MM.1S (cell line): Measurements from ENCODE around the gene METAP1D.

Source experiments
- EZH2 ChIP-seq: fragments of 300-600 bp; sonication (generic); optimal IDR thresholded peaks from 2 replicates; pipeline ENCODE3; 2017; ENCODE audit warnings: low read depth, mild to moderate bottlenecking, antibody characterized with exemption, low read length, mixed read lengths
- EZH2phosphoT487 ChIP-seq: fragments of 300-600 bp; sonication (generic); IDR thresholded peaks from 2 replicates; pipeline ENCODE4 v1.6.1; 2018; ENCODE audit warnings: antibody characterized with exemption, low read length
- TF ChIP-seq, protein P1 (sequence below): fragments of 300-600 bp; sonication (generic); IDR thresholded peaks from 2 replicates; pipeline ENCODE4 v1.5.1; 2016; ENCODE audit warnings: antibody characterized with exemption, low read length, mixed read lengths

DNA sequence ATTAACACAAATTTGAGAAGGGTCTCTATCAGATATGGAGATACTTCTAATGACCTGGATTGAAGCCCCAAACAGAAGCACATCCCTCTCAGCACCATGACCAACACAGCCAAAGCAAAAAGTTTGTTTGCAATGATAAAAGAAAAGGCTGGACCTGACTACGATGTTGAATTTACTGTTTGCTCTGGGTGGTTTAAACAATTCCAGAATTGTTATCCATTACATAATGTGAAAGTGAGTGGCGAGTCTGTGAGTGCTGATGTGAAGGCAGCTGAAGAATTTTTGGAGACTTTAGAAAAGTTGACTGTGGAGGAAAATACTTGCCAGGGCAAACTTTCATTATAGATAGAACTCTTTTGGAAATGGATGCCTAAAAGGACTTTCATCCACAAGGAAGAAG is 120.4 kb downstream of the METAP1D start:
- TF ChIP-seq, protein P1, sequence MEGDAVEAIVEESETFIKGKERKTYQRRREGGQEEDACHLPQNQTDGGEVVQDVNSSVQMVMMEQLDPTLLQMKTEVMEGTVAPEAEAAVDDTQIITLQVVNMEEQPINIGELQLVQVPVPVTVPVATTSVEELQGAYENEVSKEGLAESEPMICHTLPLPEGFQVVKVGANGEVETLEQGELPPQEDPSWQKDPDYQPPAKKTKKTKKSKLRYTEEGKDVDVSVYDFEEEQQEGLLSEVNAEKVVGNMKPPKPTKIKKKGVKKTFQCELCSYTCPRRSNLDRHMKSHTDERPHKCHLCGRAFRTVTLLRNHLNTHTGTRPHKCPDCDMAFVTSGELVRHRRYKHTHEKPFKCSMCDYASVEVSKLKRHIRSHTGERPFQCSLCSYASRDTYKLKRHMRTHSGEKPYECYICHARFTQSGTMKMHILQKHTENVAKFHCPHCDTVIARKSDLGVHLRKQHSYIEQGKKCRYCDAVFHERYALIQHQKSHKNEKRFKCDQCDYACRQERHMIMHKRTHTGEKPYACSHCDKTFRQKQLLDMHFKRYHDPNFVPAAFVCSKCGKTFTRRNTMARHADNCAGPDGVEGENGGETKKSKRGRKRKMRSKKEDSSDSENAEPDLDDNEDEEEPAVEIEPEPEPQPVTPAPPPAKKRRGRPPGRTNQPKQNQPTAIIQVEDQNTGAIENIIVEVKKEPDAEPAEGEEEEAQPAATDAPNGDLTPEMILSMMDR = no peak
- TF ChIP-seq EZH2 (no peak), EZH2phosphoT487 (no peak)
